ENCODE data around the gene COX8C. TPM values are rescaled to one million over a fixed set of nuclear protein-coding genes. Genes with fewer than 3 reads are reported as not detected.

The COX8C gene
- total RNA-seq, 1 experiment from 2014 or later, result not detected

- peaks cover 7% of the 10 kb centered on the region for H3K4me1 ChIP-seq (ENCODE audit: insufficient read depth, low read length, poor library complexity, severe bottlenecking)
- no peak for DNase-seq (ENCODE audit: low spot score)
- H3K36me3 ChIP-seq (ENCODE audit: insufficient read depth, low read length, poor library complexity, severe bottlenecking), result no peaks in the 10 kb centered on the region
- intact Hi-C loops (cut with micrococcal nuclease; ENCODE audit: unreplicated experiment), result no loop called here
- no peaks in the 10 kb centered on the region for H3K27me3 ChIP-seq (replicated peaks; ENCODE audit: insufficient read depth, low read depth, low read length, poor library complexity)
- BruUV-seq (replicated peaks), result TSS peak; percentile 17
- ChIA-PET CTCF (no interaction called here), POLR2A (ENCODE audit: low non-redundant PET) (no interaction called here)
- H3K4me3 ChIP-seq (ENCODE audit: low read depth, low read length, poor library complexity, severe bottlenecking), result no peak overlapping the region
- H3K27ac ChIP-seq (ENCODE audit: low read depth, low read length, poor library complexity, severe bottlenecking), result no peak overlapping the region
- H3K9me3 ChIP-seq (ENCODE audit: low read depth, low read length, poor library complexity, severe bottlenecking), result no peaks in the 10 kb centered on the region
- TF ChIP-seq CTCF (conservative IDR thresholded peaks at IDR 0.05; ENCODE audit: low read depth, low read length) (no peak), EZH2 (IDR thresholded peaks at IDR 0.05; ENCODE audit: borderline replicate concordance, low read depth, low read length, poor library complexity, severe bottlenecking) (no peak)
These were observed 16.9 kb upstream of the COX8C start for GRCh38 chr14:93329965-93330608.

- CTCF ChIA-PET, result no interaction called here
- no peak overlapping the region for H3K27ac ChIP-seq (ENCODE audit: low read depth, low read length, poor library complexity, severe bottlenecking)
- H3K9me3 ChIP-seq (ENCODE audit: low read depth, low read length, poor library complexity, severe bottlenecking), result no peaks in the 10 kb centered on the region
- intact Hi-C loops (cut with micrococcal nuclease; ENCODE audit: unreplicated experiment), result no loop called here
- BruUV-seq (replicated peaks), result no TSS peak
- H3K27me3 ChIP-seq (replicated peaks; ENCODE audit: insufficient read depth, low read depth, low read length, poor library complexity), result no peaks in the 10 kb centered on the region
- POLR2A ChIA-PET (ENCODE audit: low non-redundant PET), result no interaction called here
- no peak for TF ChIP-seq EZH2 (IDR thresholded peaks at IDR 0.05; ENCODE audit: borderline replicate concordance, low read depth, low read length, poor library complexity, severe bottlenecking)
- no peaks in the 10 kb centered on the region for H3K36me3 ChIP-seq (ENCODE audit: insufficient read depth, low read length, poor library complexity, severe bottlenecking)
- no peak for DNase-seq (ENCODE audit: low spot score)
- H3K4me3 ChIP-seq (ENCODE audit: low read depth, low read length, poor library complexity, severe bottlenecking), result peak overlapping the region; percentile 90
- H3K4me1 ChIP-seq (ENCODE audit: insufficient read depth, low read length, poor library complexity, severe bottlenecking), result peaks cover 7% of the 10 kb centered on the region
These were observed 16.4 kb upstream of the COX8C start for GRCh38 chr14:93330609-93331000.

- no peaks in the 10 kb centered on the region for H3K36me3 ChIP-seq (ENCODE audit: insufficient read depth, low read length, poor library complexity, severe bottlenecking)
- CTCF ChIA-PET, result no interaction called here
- no peak overlapping the region for H3K27ac ChIP-seq (ENCODE audit: low read depth, low read length, poor library complexity, severe bottlenecking)
- intact Hi-C loops (cut with micrococcal nuclease; ENCODE audit: unreplicated experiment), result no loop called here
- no peak for DNase-seq (ENCODE audit: low spot score)
- POLR2A ChIA-PET (ENCODE audit: low non-redundant PET), result no interaction called here
- H3K9me3 ChIP-seq (ENCODE audit: low read depth, low read length, poor library complexity, severe bottlenecking), result no peaks in the 10 kb centered on the region
- H3K4me3 ChIP-seq (ENCODE audit: low read depth, low read length, poor library complexity, severe bottlenecking), result peak overlapping the region; percentile 90
- no peaks in the 10 kb centered on the region for H3K27me3 ChIP-seq (replicated peaks; ENCODE audit: insufficient read depth, low read depth, low read length, poor library complexity)
- no TSS peak for BruUV-seq (replicated peaks)
- H3K4me1 ChIP-seq (ENCODE audit: insufficient read depth, low read length, poor library complexity, severe bottlenecking), result peaks cover 7% of the 10 kb centered on the region
- TF ChIP-seq CTCF (conservative IDR thresholded peaks at IDR 0.05; ENCODE audit: low read depth, low read length) (no peak), EZH2 (IDR thresholded peaks at IDR 0.05; ENCODE audit: borderline replicate concordance, low read depth, low read length, poor library complexity, severe bottlenecking) (no peak)
These were observed 15.8 kb upstream of the COX8C start for GRCh38 chr14:93331002-93331727.
